ENCODE measurements around the gene INPP4A.

The INPP4A gene

GRCh38 chr2:98556344-98557033, 111.8 kb downstream of the INPP4A start:
- in situ Hi-C loops (cut with MboI; ENCODE audit: low sequenced_read_pairs) = no loop called here

- in situ Hi-C loops (cut with MboI; ENCODE audit: low sequenced_read_pairs) = no loop called here
Measured at GRCh38 chr2:98558852-98559530, 114.3 kb downstream of the INPP4A start.

GRCh38 chr2:98559581-98559980, 114.9 kb downstream of the INPP4A start:
- in situ Hi-C loops (cut with MboI; ENCODE audit: low sequenced_read_pairs) = no loop called here

DNA sequence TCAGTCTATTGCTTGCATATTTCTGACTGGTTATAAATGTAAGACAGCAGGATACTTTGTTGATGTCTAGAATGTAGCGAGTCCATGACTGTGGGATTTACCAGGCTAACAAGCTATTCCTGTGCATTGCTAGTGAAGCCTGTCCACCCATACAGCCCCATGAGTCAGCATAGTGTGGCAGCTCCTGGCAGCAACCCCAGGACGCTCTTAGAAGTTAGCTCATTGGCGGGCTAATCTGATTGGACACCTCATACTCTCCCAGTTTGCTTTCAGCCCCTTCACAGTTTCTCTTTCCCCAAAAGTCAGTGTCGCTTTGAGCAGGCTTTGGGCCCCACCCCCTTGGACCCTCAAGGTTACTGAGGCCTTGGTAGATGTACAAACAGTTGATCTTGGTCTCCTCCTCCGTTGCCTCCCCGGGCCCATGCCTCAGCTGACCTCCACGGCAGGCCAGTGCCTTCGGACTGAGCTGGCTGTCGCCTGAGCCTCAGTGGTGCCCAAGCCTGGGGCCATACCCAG, 115.7 kb downstream of the INPP4A start:
- in situ Hi-C loops (cut with MboI; ENCODE audit: low sequenced_read_pairs) = no loop called here

- in situ Hi-C loops (cut with MboI; ENCODE audit: low sequenced_read_pairs) = no loop called here
Measured at GRCh38 chr2:98561018-98561417, 116.4 kb downstream of the INPP4A start.

DNA sequence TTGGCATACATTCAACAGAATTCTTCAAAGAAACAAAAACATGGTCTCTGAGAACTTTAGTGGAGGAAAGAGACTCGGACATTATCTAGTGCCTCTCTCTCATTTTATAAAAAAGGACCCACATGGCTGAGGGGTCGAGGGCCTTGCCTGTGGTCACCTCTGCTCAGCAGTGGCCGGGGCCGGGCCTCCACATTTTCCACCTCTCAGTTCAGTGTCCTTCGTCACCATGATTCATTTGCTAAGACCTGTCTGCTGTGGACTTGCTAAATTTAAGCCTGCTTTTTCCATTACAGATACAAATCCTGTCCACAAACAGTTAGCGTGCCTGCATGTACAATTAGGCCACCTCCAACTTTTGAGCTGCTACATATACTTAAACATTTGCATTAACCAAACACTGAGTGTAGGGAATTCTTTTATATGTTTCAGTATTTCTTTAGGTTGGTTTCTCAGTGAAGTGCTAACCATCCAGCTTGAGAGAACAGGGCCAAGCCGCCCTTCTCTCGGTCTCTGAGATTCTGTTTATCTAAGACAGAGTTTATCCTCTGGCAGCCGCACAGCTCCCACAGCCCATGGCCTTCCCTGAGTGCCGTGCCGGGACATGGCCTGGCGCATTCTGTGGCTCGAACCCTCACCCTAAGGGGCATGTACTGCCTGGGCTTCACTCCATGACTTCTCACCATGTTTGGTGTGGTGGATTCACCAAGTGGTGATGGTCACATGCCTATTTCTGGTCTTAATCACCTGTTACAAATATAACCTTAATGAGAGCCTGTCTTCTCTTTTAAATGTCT, 117.4 kb downstream of the INPP4A start:
- in situ Hi-C loops (cut with MboI; ENCODE audit: low sequenced_read_pairs) = no loop called here

GRCh38 chr2:98563394-98563793, 118.7 kb downstream of the INPP4A start:
- in situ Hi-C loops (cut with MboI; ENCODE audit: low sequenced_read_pairs) = no loop called here

DNA sequence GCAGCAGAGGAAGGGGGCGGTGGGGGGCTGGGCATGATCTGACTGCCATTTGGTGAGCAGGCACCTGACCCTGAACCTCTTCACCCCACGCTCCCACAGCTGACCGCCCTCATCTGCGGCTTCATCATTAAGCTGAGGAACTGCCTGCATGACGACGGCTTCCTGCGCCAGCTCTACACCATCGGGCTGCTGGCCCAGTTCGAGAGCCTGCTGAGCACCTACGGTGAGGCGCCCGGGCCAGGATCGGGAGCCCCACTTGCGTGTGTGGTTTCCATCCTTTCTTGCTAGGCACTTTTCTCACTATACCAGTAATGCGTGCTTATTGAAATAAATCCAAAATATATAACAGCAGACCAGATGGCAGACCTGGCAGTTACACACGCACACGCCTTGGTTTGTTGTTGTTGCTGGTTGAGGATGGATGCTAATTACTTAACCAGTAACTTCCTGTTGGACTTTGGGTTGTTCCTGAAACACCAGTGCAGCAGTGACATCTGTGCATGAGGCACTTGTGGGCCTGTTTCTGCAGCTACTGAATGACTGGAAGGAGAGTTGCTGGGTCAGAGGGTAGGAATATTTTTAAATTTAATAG, 120.0 kb downstream of the INPP4A start:
- in situ Hi-C loops (cut with MboI; ENCODE audit: low sequenced_read_pairs) = no loop called here

GRCh38 chr2:98565286-98565860, 120.7 kb downstream of the INPP4A start:
- in situ Hi-C loops (cut with MboI; ENCODE audit: low sequenced_read_pairs) = no loop called here

- in situ Hi-C loops (cut with MboI; ENCODE audit: low sequenced_read_pairs) = no loop called here
Measured at GRCh38 chr2:98565941-98566340, 121.3 kb downstream of the INPP4A start.

- in situ Hi-C loops (cut with MboI; ENCODE audit: low sequenced_read_pairs) = no loop called here
Measured at GRCh38 chr2:98568161-98568956, 123.7 kb downstream of the INPP4A start.

DNA sequence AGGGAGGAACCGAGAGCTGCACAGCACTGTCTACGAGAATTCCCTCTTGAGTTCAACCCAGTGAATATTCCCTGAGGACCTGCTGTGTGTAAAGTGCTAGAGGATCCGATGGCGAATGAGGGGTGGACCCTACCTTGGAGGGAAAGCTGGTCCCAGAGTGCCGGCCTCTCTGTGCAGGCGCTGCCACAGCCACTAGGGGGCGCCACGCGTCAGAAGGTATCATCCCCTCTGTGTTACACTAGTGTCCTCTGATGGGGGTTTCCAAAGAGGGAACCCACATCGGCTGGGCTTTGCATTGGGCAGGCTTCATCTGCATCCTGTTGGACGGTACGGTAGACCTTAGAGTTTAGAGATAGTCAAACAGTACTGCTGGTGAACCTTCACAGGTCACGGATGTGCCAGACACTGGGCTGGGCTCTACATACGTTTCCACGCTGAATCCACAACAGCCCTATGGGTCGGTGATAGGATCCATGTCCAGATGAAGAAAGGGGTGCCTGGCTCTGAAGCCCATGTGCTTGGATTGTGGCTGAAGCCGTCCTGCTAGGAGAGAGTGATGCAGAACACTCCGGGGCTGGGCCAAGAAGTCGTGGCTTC, 124.6 kb downstream of the INPP4A start:
- in situ Hi-C loops (cut with MboI; ENCODE audit: low sequenced_read_pairs) = no loop called here

DNA sequence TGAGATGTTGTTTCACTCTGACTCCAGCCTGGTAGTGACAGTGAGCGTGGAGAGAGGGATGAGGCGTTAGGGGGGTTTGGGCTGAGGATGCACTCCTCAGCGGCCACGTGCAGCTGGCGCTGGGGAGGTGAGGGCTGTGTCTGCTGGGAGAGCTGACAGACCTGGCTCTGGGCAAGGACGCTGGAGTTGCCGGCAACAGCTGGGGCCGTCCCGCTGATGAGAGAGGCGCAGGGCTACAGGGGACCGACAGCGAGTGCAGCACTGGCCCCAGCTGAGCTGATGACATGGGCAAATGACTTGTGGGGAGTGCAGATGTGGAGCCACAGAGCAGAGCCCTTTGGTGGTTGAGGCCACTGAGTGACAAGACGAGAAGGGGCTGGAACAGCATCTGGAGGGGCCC, 125.3 kb downstream of the INPP4A start:
- in situ Hi-C loops (cut with MboI; ENCODE audit: low sequenced_read_pairs) = no loop called here

- in situ Hi-C loops (cut with MboI; ENCODE audit: low sequenced_read_pairs) = no loop called here
Measured at GRCh38 chr2:98570356-98570755, 125.7 kb downstream of the INPP4A start.

DNA sequence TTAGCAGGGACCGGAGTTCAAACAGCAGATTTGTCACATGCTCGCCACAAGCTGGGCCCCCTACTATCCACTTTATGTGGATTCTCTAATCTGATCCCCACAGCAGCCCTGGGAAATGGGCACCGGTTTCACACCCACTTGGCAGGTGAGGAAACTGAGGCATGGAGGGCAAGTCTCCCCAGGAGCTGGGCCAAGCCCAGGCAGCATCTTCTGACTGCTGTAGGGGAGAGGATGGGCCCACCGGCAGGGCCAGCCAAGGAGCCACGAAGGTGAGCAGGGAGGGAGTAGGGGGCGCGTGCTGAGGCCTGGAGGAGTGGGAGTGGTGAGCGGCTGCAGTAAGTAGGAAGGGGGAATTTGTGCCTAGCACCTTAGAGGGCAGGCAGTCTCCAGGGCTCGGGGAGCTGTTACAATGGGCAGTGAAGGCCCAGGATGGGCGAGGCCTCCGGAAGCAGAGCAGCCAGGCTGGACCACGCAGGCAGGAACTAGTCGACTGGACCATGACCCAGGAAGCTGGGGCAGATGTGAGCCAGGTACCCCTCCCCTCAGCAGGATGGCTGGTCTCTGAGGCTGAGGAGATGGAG, 126.6 kb downstream of the INPP4A start:
- in situ Hi-C loops (cut with MboI; ENCODE audit: low sequenced_read_pairs) = no loop called here

DNA sequence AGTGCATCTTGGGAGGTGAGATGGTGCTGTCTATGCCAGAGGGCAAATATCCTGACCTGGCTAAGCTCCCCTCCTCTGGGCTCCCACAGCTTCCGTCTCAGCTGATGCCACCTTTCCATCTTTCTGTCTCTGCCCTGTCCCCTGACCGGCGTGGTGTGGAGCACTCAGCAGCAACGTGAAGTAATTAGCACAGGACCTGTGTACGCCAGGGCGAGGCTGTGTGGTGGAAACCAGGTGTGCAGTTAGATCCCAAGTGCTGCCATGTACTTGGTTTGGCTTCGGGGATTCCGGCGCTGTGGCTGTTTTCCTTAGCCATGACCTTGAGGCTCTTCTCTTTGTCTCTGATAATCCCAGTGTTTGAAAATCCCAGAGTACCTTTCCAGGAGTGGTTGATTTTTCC, 127.1 kb downstream of the INPP4A start:
- in situ Hi-C loops (cut with MboI; ENCODE audit: low sequenced_read_pairs) = no loop called here

GRCh38 chr2:98572211-98572610, 127.6 kb downstream of the INPP4A start:
- in situ Hi-C loops (cut with MboI; ENCODE audit: low sequenced_read_pairs) = no loop called here

GRCh38 chr2:98572676-98573075, 128.0 kb downstream of the INPP4A start:
- in situ Hi-C loops (cut with MboI; ENCODE audit: low sequenced_read_pairs) = no loop called here

- in situ Hi-C loops (cut with MboI; ENCODE audit: low sequenced_read_pairs) = no loop called here
Measured at GRCh38 chr2:98573426-98573825, 128.8 kb downstream of the INPP4A start.

All from HL-60/S4 (cell line).